Head of caudate nucleus (tissue), 42 donors: Measurements from ENCODE around the gene PACS2.
A peak's percentile ranks its signal among the peaks of the same experiment; 100 is the strongest.
"Not testable (repeated sequence)": the region's sequence is repeated elsewhere in the genome, so short reads cannot be mapped to it uniquely, and the experiment has no call there.

Experiments
- DNase-seq, 42 donors: peaks; one replicate each; pipeline versions ENCODE4 v3.0.0 to v3.0.0-alpha.2; 2020 to 2021; ENCODE audit warnings: mixed read lengths in 7 of 42
- intact Hi-C: fragments of 100-400 bp; cut with DNase I; formaldehyde crosslinking; loops from one replicate; pipeline ENCODE4 v1.15.0; 2022

The PACS2 gene

GRCh38 chr14:105285174-105285573, 29.4 kb upstream of the PACS2 start:
- intact Hi-C loops: loop anchor here (10.0 kb wide), 1 partner anchor 190 kb away; no protein-coding TSS in a partner anchor
- no peak for DNase-seq

- intact Hi-C loops: loop anchor here (10.0 kb wide), 1 partner anchor 192 kb away; no protein-coding TSS in a partner anchor
- no peak for DNase-seq
These were observed 27.8 kb upstream of the PACS2 start for GRCh38 chr14:105286759-105287144.

GRCh38 chr14:105287249-105288102, 27.1 kb upstream of the PACS2 start:
- no peak for DNase-seq
- intact Hi-C loops: loop anchor here (10.0 kb wide), 1 partner anchor 193 kb away; no protein-coding TSS in a partner anchor

DNA sequence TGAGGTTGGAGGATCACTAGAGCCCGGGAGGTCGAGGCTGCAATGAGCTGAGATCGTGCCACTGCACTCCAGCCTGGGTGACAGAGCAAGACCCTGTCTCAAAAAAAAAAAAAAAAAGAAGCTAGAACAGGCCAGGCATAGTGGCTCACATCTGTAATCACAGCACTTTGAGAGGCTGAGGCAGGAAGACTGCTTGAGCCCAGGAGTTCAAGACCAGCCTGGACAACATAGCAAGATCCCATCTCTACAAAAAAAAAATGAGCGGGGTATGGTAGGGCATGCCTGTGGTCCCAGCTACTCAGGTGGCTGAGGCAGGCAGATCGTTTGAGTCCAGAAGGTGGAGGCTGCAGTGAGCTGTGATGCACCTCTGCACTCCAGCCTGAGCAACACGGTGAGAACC, 25.6 kb upstream of the PACS2 start:
- intact Hi-C loops: loop anchor here (10.0 kb wide), 1 partner anchor 194 kb away; no protein-coding TSS in a partner anchor
- not testable (repeated sequence) for DNase-seq

GRCh38 chr14:105290621-105291346, 23.8 kb upstream of the PACS2 start:
- DNase-seq: no peak
- intact Hi-C loops: no loop called here

DNA sequence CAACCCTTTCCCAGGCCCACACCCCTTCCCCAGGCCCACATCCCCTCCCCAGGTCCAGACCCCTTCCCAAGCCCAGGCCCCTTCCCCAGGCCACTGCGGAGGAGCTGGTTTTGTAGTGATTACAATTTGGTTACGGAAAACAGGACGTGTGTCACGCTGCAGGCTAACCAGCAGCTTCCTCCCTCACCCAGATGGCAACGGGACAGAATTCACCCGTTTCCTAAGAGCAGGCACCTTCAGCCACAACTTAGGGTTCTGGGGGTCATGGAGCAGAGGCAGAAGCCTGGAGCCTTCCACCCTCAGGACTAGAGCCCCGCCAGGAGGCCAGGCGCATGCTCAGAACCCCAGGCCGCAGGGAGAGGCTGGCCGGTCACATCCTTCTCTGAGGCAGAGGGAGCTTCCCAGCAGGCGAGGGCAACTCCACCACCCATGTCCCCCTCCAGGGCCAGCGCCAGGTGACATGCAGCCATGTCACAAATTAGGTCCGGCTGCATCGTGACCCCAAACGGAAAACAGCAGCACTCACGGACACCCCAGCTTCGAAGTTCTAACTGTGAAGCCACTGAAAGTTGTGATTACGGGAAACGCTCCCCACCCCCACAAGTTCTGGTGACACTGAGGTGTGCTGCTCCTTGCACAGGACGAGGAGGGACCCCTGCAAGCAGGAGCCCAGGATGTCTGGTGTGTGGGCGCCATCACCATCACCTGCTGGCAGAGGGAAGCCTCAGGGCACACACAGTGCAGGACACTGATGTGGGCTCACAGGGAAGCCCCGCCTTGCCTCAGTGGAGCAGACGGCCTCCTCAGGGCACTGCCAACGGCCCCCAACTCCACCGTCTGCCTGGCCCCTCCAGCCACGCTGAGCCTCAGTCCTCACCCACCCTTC, 21.5 kb upstream of the PACS2 start:
- intact Hi-C loops: no loop called here
- DNase-seq: no peak

GRCh38 chr14:105294142-105294597, 20.4 kb upstream of the PACS2 start:
- DNase-seq: peak in 41 of 42 donors; percentile 32 to 85 (median 64)
- intact Hi-C loops: no loop called here

GRCh38 chr14:105297311-105297710, 17.2 kb upstream of the PACS2 start:
- DNase-seq: peak in 23 of 42 donors; percentile 35 to 77 (median 58)
- intact Hi-C loops: not testable (repeated sequence)

DNA sequence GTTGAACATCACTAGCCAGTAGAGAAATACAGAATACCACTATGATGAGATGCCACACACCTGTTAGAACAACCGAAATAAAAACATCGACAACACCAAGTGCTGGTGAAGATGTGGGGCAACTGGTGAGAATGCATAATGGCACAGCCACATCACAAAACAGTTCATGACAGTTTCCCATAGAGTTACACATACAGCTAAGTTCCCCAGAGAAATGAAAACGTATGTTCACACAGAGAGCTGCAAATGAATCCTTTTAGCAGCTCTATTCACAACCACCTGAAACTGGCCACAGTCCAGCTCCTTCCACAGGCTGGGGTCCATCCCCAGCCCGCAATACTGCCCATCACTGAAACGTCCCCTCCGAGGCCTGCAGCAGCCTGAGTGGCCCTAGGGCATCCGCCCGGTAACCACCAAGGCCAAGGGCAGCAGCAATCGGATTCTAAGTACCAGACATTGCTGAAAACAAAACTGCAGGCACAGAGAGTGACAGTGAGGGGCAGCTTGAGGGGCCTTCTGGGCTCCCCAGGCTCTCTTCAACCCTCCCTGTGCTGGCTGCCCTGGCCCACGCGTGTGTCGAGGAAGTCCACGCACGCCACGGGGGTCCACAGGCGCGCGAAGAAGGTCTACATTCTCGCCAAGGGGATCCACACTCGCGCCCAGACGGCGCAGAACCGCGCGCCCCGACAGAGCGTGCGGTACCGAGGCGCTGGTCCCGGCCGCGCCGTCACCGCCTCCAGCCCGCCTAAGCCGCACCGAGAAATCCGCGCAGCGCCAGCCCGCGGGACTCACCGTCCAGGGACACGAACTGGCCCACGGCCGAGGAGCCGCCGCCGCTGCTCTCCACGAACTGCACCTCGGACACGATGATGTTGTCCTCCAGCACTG, 14.7 kb upstream of the PACS2 start:
- intact Hi-C loops: no loop called here
- peak in 21 of 42 donors; percentile 23 to 70 (median 44) for DNase-seq

DNA sequence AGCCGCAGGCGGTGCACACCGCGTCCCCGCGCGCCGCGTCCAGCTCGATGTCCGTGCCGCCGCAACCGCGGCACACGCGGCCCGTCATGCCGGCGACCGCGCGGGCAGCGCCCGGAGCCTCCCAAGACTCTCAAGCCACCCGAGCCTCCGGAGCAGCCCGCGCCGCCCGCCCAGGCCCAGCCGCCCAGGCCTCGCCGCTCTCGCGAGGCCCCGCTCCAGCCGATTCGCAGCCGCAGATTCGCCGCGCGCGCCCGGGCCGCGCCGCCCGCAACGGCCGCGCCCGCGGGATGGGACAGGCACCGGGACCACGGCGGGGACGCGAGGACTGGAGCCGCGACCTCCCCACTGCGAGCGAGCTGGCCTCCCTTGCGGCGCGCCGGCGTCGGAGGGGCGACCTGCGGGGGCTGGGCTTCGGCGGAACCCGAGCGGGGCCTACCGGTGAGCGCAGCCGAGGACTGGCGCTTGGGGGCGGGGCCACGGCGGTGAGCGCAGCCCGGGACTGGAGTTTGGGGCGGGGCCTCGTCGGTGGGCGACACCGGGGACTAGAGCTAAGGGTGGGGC, 13.9 kb upstream of the PACS2 start, which contains the start of gene BRF1:
BRF1 (minus strand) TSS at position 460 of the 561 bp plus-strand sequence; CDS start at position 88, 372 bp downstream.
- intact Hi-C loops: no loop called here
- DNase-seq: peak; percentile 69 to 96 (median 92)

GRCh38 chr14:105301103-105301914, 13.2 kb upstream of the PACS2 start:
- peak; percentile 97 to 100 (median 99) for DNase-seq
- intact Hi-C loops: no loop called here

GRCh38 chr14:105301915-105302249, 12.7 kb upstream of the PACS2 start:
- intact Hi-C loops, DNase-seq: not testable (repeated sequence)

- intact Hi-C loops: no loop called here
- no peak for DNase-seq
These were observed 10.6 kb upstream of the PACS2 start for GRCh38 chr14:105303949-105304348.

- intact Hi-C loops: no loop called here
- DNase-seq: no peak
These were observed 10.0 kb upstream of the PACS2 start for GRCh38 chr14:105304565-105304964.

- no peak for DNase-seq
- intact Hi-C loops: no loop called here
These were observed 9.2 kb upstream of the PACS2 start for GRCh38 chr14:105305345-105305744.

GRCh38 chr14:105305791-105306190, 8.8 kb upstream of the PACS2 start:
- intact Hi-C loops: no loop called here

More at GRCh38 chr14:105305791-105306190, 8.8 kb upstream of the PACS2 start:
- DNase-seq: no peak
